Stimulated activated CD8-positive, alpha-beta memory T cell treated with anti-CD3 and anti-CD28 coated beads, Interleukin-7, amount 100 ng/mL, for 4 hours (primary cell): ENCODE results near the gene ZC3H12A.
"Not testable (repeated sequence)": the region's sequence is repeated elsewhere in the genome, so short reads cannot be mapped to it uniquely, and the experiment has no call there.

ENCODE experiments used
- DNase-seq, 2 donors: peaks; one replicate each; pipeline ENCODE4 v3.0.0-alpha.2; 2020; ENCODE audit warnings: low read depth in 2 of 2

The ZC3H12A gene

GRCh38 chr1:37502104-37502503 is 27.7 kb downstream of the ZC3H12A start:
- no peak for DNase-seq

DNA sequence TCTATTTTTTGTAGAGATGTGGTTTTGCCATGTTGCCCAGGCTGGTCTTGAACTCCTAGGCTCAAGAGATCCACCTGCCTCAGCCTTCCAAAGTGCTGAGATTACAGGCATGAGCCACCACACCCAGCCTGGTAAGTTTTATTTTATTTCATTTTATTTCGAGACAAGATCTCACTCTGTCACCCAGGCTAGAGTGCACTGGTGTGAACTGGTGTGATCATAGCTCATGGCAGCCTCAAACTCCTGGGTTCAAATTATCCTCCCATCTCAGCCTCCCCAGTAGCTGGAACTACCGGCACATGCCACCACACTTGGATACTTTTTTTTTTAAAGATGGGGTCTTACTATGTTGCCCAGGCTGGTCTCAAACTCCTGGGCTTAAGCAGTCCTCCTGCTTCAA is 28.4 kb downstream of the ZC3H12A start:
- DNase-seq, result not testable (repeated sequence)

DNA sequence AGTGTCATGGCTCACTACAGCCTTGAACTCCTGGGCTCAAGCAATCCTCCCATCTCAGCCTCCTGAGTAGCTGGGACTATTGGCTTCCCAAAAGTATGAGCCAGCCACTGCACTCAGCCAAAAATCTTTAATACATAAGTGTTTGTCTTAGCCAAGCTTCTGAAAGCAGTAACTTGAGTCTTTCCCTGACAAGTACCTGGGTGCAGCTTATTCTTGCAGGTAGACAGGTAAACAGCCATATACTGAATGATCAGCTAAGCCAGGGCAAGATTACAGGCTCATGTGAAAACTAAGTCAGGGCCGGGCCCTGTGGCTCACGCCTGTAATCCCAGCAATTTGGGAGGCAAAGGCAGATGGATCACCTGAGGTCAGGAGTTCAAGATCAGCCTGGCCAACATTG is 32.4 kb downstream of the ZC3H12A start:
- no peak for DNase-seq

DNA sequence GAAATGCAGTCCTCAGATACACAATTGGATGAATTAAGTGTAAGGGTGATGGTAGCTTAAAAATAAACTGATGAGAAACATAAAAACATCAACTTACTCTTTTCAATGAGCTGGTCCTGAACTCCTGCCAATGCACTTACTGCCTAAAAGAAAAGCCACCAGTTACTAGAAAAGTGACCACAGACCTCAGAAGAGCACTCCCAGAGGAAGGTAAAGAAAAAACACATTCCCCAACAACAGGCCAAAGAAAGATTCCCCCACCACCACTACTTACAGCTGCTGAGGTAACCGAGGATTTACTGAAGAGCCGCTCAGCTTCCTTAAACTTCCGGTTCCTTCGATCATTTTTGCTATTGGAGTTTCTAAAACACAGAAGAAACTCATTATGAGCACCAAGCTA is 34.8 kb downstream of the ZC3H12A start:
- DNase-seq, result no peak

DNA sequence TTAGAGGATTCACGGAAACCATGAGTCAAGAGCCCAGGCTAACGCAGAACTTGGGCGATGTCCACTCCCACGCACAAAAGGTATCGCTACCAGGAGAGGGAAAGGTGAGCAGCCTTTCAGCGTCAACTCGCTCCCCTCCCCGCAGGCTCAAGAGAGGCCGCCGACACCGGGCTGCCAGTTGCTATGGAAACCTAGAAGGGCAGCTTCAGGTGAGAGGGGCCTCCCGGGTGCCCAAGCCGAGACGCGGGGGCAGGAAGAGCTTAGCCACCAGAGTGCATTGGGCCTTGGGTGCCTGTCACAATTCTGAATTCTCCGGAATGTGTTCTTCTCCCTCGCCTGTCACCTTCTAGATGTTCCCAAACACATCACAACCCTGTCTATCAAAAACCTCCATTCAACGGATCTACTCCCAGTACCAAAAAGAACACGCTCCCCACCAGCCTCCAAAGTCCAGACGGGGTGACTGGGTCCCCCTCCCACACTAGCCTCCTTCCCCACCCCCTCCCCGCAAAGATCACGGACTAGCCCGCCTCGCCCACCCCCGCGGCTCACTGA is 39.5 kb downstream of the ZC3H12A start:
- peak; percentile 66 to 72 for DNase-seq

- peak; percentile 53 to 79 for DNase-seq
These were observed 40.2 kb downstream of the ZC3H12A start, which contains the start of gene MEAF6 for GRCh38 chr1:37514350-37515184. MEAF6 (minus strand) TSS chr1:37514766; CDS start chr1:37514746, 20 bp downstream.

GRCh38 chr1:37515185-37516034 is 41.0 kb downstream of the ZC3H12A start:
- DNase-seq, result no peak

- DNase-seq, result no peak
These were observed 43.2 kb downstream of the ZC3H12A start for GRCh38 chr1:37517569-37517968.

DNA sequence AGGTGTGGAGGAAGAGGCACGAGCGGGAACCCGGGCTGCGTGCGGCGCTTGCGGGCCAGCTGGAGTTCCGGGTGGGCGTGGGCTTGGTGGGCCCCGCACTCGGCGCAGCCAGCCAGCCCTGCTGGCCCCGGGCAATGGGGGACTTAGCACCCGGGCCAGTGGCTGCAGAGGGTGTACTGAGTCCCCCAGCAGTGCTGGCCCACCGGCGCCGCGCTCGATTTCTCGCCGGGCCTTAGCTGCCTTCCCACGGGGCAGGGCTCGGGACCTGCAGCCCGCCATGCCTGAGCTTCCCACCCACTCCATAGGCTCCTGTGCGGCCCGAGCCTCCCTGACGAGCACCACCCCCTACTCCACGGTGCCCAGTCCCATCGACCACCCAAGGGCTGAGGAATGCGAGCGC is 43.9 kb downstream of the ZC3H12A start:
- DNase-seq, result not testable (repeated sequence)

DNA sequence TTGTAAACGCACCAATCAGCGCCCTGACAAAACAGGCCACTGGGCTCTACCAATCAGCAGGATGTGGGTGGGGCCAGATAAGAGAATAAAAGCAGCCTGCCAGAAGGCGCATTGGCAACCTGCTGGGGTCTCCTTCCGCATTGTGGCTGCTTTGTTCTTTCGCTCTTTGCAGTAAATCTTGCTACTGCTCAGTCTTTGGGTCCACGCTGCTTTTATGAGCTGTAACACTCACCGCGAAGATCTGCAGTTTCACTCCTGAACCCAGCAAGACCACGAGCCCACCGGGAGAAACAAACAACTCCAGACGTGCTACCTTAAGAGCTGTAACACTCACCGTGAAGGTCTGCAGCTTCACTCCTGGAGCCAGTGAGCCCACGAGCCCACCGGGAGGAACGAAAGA is 44.5 kb downstream of the ZC3H12A start:
- peak; percentile 35 to 39 for DNase-seq

GRCh38 chr1:37519613-37520012 is 45.2 kb downstream of the ZC3H12A start:
- peak; percentile 13 for DNase-seq

- DNase-seq, result not testable (repeated sequence)
These were observed 55.5 kb downstream of the ZC3H12A start for GRCh38 chr1:37529888-37530287.

- not testable (repeated sequence) for DNase-seq
These were observed 58.2 kb downstream of the ZC3H12A start for GRCh38 chr1:37532418-37533156.

DNA sequence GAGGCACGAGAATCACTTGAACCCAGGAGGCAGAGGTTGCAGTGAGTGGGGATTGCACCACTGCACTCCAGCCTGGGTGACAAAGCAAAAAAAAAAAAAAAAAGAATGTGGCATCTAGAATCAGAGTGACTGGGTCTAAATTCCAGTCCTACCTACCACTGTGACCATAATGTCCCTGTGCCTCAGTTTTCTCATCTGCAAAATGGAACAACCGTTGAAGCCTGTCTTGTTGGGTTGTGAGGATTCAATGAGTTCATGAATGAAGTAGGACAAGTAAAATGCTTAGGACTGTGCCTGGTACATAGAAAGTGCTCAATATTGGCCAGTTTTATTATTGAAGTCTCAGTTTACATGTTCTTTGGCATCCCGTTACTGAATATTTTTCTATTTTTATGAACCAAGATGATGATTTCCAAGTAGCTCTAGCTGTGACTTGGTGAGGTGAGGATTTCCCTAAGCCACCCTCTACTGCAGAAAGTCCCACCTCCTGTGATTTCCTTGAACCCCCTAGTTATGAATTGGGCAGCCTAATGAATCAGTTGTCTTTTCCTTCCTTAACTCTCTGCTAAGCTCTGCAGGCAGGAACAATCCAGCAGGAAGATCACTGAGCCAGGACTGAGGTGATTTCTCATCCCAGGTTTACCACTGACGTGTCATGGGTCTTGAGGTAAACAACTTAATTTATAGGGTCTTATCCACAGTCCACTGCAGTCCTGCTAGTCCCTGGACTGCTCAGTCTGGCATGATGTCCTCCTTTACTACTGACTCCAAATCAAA is 59.1 kb downstream of the ZC3H12A start:
- no peak for DNase-seq
